H9 (cell line): ENCODE results near the gene KRT15. TPM values are rescaled to one million over a fixed set of nuclear protein-coding genes. Genes with fewer than 3 reads are reported as not detected.

Source experiments
- DNase-seq: peaks from one replicate; pipeline ENCODE4 v3.0.0-alpha.2; 2017
- H2AFZ ChIP-seq: one replicate; pipeline ENCODE4 v1.6.1; 2013; ENCODE audit warnings: mild to moderate bottlenecking, low read length, control low read depth, moderate library complexity
- H2AK5ac ChIP-seq: 2 replicates; pipeline ENCODE4 v1.6.1; 2013; ENCODE audit warnings: low read length, control low read depth, mixed read lengths; ENCODE audit not compliant: insufficient read length
- H2BK120ac ChIP-seq: one replicate; pipeline ENCODE4 v1.6.1; 2013; ENCODE audit warnings: low read depth, mild to moderate bottlenecking, low read length, control low read depth, inconsistent platforms; ENCODE audit not compliant: poor library complexity, severe bottlenecking
- H2BK12ac ChIP-seq: 2 replicates; pipeline ENCODE4 v1.6.1; 2013; ENCODE audit warnings: low read length, control low read depth, mixed read lengths, low read depth; ENCODE audit not compliant: insufficient read length
- H2BK15ac ChIP-seq: 2 replicates; pipeline ENCODE4 v1.6.1; 2013; ENCODE audit warnings: low read depth, low read length, control low read depth
- H2BK20ac ChIP-seq: one replicate; pipeline ENCODE4 v1.6.1; 2013; ENCODE audit warnings: low read depth, mild to moderate bottlenecking, low read length, control low read depth, inconsistent platforms; ENCODE audit not compliant: poor library complexity, severe bottlenecking
- H2BK5ac ChIP-seq: 2 replicates; pipeline ENCODE4 v1.6.1; 2013; ENCODE audit warnings: low read length, control low read depth, mixed read lengths; ENCODE audit not compliant: insufficient read length
- H3K14ac ChIP-seq: 2 replicates; pipeline ENCODE4 v1.6.1; 2013; ENCODE audit warnings: low read length, control low read depth; ENCODE audit not compliant: insufficient read depth
- H3K18ac ChIP-seq: 2 replicates; pipeline ENCODE4 v1.6.1; 2013; ENCODE audit warnings: low read depth, mild to moderate bottlenecking, mixed read lengths, low read length, control low read depth; ENCODE audit not compliant: insufficient read length
- H3K23ac ChIP-seq: 2 replicates; pipeline ENCODE4 v1.6.1; 2013; ENCODE audit warnings: low read length, control low read depth, mixed read lengths, low read depth; ENCODE audit not compliant: insufficient read length
- H3K23me2 ChIP-seq: 2 replicates; pipeline ENCODE4 v1.6.1; 2013; ENCODE audit warnings: low read depth, mild to moderate bottlenecking, mixed read lengths, low read length, control low read depth; ENCODE audit not compliant: insufficient read length, poor library complexity, severe bottlenecking
- H3K27ac ChIP-seq: 2 replicates; pipeline ENCODE4 v1.5.1; 2013; ENCODE audit warnings: low read length, control low read depth, mixed read lengths, low read depth; ENCODE audit not compliant: insufficient read length
- H3K27me3 ChIP-seq: 2 replicates; pipeline ENCODE4 v1.6.1; 2013; ENCODE audit warnings: low read length, control low read depth, inconsistent platforms; ENCODE audit not compliant: insufficient read depth
- H3K4ac ChIP-seq: 2 replicates; pipeline ENCODE4 v1.6.1; 2013; ENCODE audit warnings: low read depth, mild to moderate bottlenecking, control low read depth, inconsistent platforms, low read length, moderate library complexity
- H3K4me1 ChIP-seq: 2 replicates; pipeline ENCODE4 v1.6.1; 2013; ENCODE audit warnings: low read length, control low read depth, inconsistent platforms; ENCODE audit not compliant: insufficient read depth
- H3K4me2 ChIP-seq: 2 replicates; pipeline ENCODE4 v1.6.1; 2013; ENCODE audit warnings: low read length, control low read depth, mixed read lengths; ENCODE audit not compliant: insufficient read length, insufficient read depth
- H3K56ac ChIP-seq: 2 replicates; pipeline ENCODE4 v1.6.1; 2013; ENCODE audit warnings: low read depth, mild to moderate bottlenecking, mixed read lengths, low read length, control low read depth; ENCODE audit not compliant: insufficient read length
- H3K79me1 ChIP-seq: 2 replicates; pipeline ENCODE4 v1.6.1; 2013; ENCODE audit warnings: low read depth, mild to moderate bottlenecking, moderate library complexity, low read length, control low read depth, inconsistent platforms; ENCODE audit not compliant: insufficient read depth, poor library complexity, severe bottlenecking
- H3K79me2 ChIP-seq: 2 replicates; pipeline ENCODE4 v1.6.1; 2013; ENCODE audit warnings: low read length, control low read depth, inconsistent platforms; ENCODE audit not compliant: insufficient read depth
- H3K9ac ChIP-seq: 2 replicates; pipeline ENCODE4 v1.6.1; 2013; ENCODE audit warnings: low read length, control low read depth, mixed read lengths; ENCODE audit not compliant: insufficient read length; ENCODE audit errors: extremely low read depth
- H3K9me3 ChIP-seq: one replicate; pipeline ENCODE4 v1.6.1; 2013; ENCODE audit warnings: low read depth, low read length, inconsistent platforms; ENCODE audit not compliant: control insufficient read depth
- H3T11ph ChIP-seq: one replicate; pipeline ENCODE4 v1.6.1; 2013; ENCODE audit warnings: mild to moderate bottlenecking, low read length, control low read depth, inconsistent platforms
- H4K20me1 ChIP-seq: one replicate; pipeline ENCODE4 v1.6.1; 2013; ENCODE audit not compliant: control insufficient read depth, insufficient read length, insufficient read depth
- H4K5ac ChIP-seq: 2 replicates; pipeline ENCODE4 v1.6.1; 2013; ENCODE audit warnings: low read depth, mild to moderate bottlenecking, mixed read lengths, low read length, control low read depth; ENCODE audit not compliant: insufficient read length
- H4K8ac ChIP-seq: replicated peaks from 2 replicates; pipeline ENCODE4 v1.6.1; 2013; ENCODE audit warnings: low read length, control low read depth, mixed read lengths, low read depth; ENCODE audit not compliant: insufficient read length
- H4K91ac ChIP-seq: 2 replicates; pipeline ENCODE4 v1.6.1; 2013; ENCODE audit warnings: low read depth, mild to moderate bottlenecking, moderate library complexity, mixed read lengths, low read length, control low read depth; ENCODE audit not compliant: insufficient read length
- H3K27ac Mint-ChIP-seq, 3 experiments: 2 replicates in 2 of 3; 3 replicates in 1 of 3; pipeline ENCODE4 v1.8.0; 2020 to 2021; ENCODE audit warnings: mixed read lengths in 3 of 3, mild to moderate bottlenecking in 1 of 3, moderate library complexity in 1 of 3
- H3K27me3 Mint-ChIP-seq: 2 replicates; pipeline ENCODE4 v1.8.0; 2021; ENCODE audit warnings: low read depth, mild to moderate bottlenecking, moderate library complexity, mixed read lengths
- H3K36me3 Mint-ChIP-seq, 3 experiments: 2 replicates in 2 of 3; 3 replicates in 1 of 3; pipeline ENCODE4 v1.8.0; 2020 to 2021; ENCODE audit warnings: low read depth in 3 of 3, mixed read lengths in 3 of 3; ENCODE audit not compliant: insufficient read depth in 1 of 3
- H3K4me1 Mint-ChIP-seq, 2 experiments: 2 replicates each; pipeline ENCODE4 v1.8.0; 2020; ENCODE audit warnings: mixed read lengths in 2 of 2
- H3K4me3 Mint-ChIP-seq, 2 experiments: 2 replicates in 1 of 2; 3 replicates in 1 of 2; pipeline ENCODE4 v1.8.0; 2020 to 2021; ENCODE audit warnings: mild to moderate bottlenecking in 2 of 2, mixed read lengths in 2 of 2, moderate library complexity in 1 of 2
- H3K9me3 Mint-ChIP-seq, 2 experiments: 2 replicates in 1 of 2; 3 replicates in 1 of 2; pipeline ENCODE4 v1.8.0; 2020; ENCODE audit warnings: mild to moderate bottlenecking in 2 of 2, mixed read lengths in 2 of 2, moderate library complexity in 1 of 2
- CTCF ChIP-seq: fragments of 200-600 bp; sonication (generic); conservative IDR thresholded peaks from 3 replicates; pipeline ENCODE4 v1.8.0; 2021; ENCODE audit warnings: antibody characterized with exemption, mild to moderate bottlenecking
- WGBS: extraction: QIAGEN DNeasy Blood & Tissue Kit; methylation state at CpG from one replicate; pipeline ENCODE4 v1.1.7; 2013; ENCODE audit warnings: missing lambda C conversion rate, low lambda C conversion rate, mixed read lengths; ENCODE audit not compliant: insufficient read length; ENCODE audit errors: extremely low coverage; 5-methylcytosine and 5-hydroxymethylcytosine counted together
- total RNA-seq: library from RNA; stranded (reverse); gene quantifications from 2 replicates; pipeline ENCODE4 v1.2.1, GENCODE V29; 2021

KRT15 gene
- total RNA-seq, 1 experiment from 2014 or later: 0.87 TPM

GRCh38 chr17:41527063-41528023 is 8.7 kb upstream of the KRT15 start:
- Mint-ChIP-seq H3K4me1 (peaks cover 33 to 41% of the 10 kb centered on the region in 2 experiments), H3K4me3 (peak overlapping the region; percentile 88 to 94), H3K36me3 (peaks cover 25 to 43% (median 37%) of the 10 kb centered on the region in 3 experiments; a peak in 6 of 7 replicates), H3K9me3 (no peaks in the 10 kb centered on the region), H3K27me3 (peaks cover 12% of the 10 kb centered on the region), H3K27ac (peak overlapping the region in 2 of 3 experiments; percentile 62 to 89; a peak in 4 of 7 replicates)
- peak overlapping the region; percentile 83 for H3K9ac ChIP-seq
- H2AFZ ChIP-seq: no peak overlapping the region
- H3K23ac ChIP-seq: no peak overlapping the region
- H3K23me2 ChIP-seq: peaks cover 13% of the 10 kb centered on the region
- no peak overlapping the region for H2BK12ac ChIP-seq
- peak overlapping the region; percentile 84 for H3K4me2 ChIP-seq
- WGBS: no CpG with 5 or more reads among the region's 62 CpGs
- H3K18ac ChIP-seq: peak overlapping the region; percentile 98
- no peaks in the 10 kb centered on the region for H3K79me1 ChIP-seq
- H2BK15ac ChIP-seq: no peak overlapping the region
- no peaks in the 10 kb centered on the region for H3K27me3 ChIP-seq
- no peak overlapping the region for H3K27ac ChIP-seq
- no peak overlapping the region for H3K56ac ChIP-seq
- H3K4ac ChIP-seq: peak overlapping the region; percentile 78
- no peak overlapping the region for H2BK5ac ChIP-seq
- peak; percentile 77 for DNase-seq
- peaks cover 4% of the 10 kb centered on the region; the same call in 1 of the 2 replicates for H3K79me2 ChIP-seq
- no peaks in the 10 kb centered on the region for H3K4me1 ChIP-seq
- peak overlapping the region; percentile 86 for H4K91ac ChIP-seq
- H3K14ac ChIP-seq: peak overlapping the region; percentile 95
- H4K8ac ChIP-seq: no peak overlapping the region
- H3T11ph ChIP-seq: no peak overlapping the region
- H3K9me3 ChIP-seq: no peaks in the 10 kb centered on the region
- H2BK120ac ChIP-seq: peak overlapping the region; percentile 86
- H4K20me1 ChIP-seq: no peaks in the 10 kb centered on the region
- no peak overlapping the region for H2BK20ac ChIP-seq
- no peak overlapping the region for H2AK5ac ChIP-seq
- no peak for TF ChIP-seq CTCF
- H4K5ac ChIP-seq: no peak overlapping the region
